SK-N-MC (cell line): ENCODE data around the gene MCCC2.

Source experiments
- EZH2 ChIP-seq: fragments of 200-600 bp; sonication (generic); IDR thresholded peaks from one replicate; pipeline ENCODE4 v1.6.1; 2017; ENCODE audit warnings: antibody characterized with exemption
- POLR2AphosphoS5 ChIP-seq: IDR thresholded peaks from 2 replicates; pipeline ENCODE4 v1.6.1; 2012; ENCODE audit warnings: mild to moderate bottlenecking, low read depth, low read length, borderline replicate concordance

GRCh38 chr5:71537687-71538086, 49.5 kb upstream of the MCCC2 start:
- TF ChIP-seq EZH2 (no peak), POLR2AphosphoS5 (no peak)
